HG03175 (cell line): Measurements from ENCODE around the gene ZNF598.
A peak's percentile ranks its signal among the peaks of the same experiment; 100 is the strongest.
"Not testable (repeated sequence)": the region's sequence is repeated elsewhere in the genome, so short reads cannot be mapped to it uniquely, and the experiment has no call there.

Experiments used
- ATAC-seq: cut with Tn5 transposase; IDR thresholded peaks from one replicate; pipeline ENCODE4 v1.9.1; 2021; ENCODE audit warnings: mild to moderate bottlenecking, moderate library complexity; ENCODE audit not compliant: unreplicated experiment

ZNF598 gene

GRCh38 chr16:1960665-1961630 is 48.7 kb downstream of the ZNF598 start:
- ATAC-seq = no peak

GRCh38 chr16:1959269-1960039 is 50.2 kb downstream of the ZNF598 start, which contains the start of gene NDUFB10:
NDUFB10 (plus strand) TSS chr16:1959538; CDS start chr16:1959625, 87 bp downstream.
- peak; percentile 75 for ATAC-seq

- peak; percentile 11 for ATAC-seq
Measured at GRCh38 chr16:1958715-1959268, 50.8 kb downstream of the ZNF598 start.

GRCh38 chr16:1958143-1958491 is 51.5 kb downstream of the ZNF598 start:
- not testable (repeated sequence) for ATAC-seq

GRCh38 chr16:1957434-1958142 is 52.0 kb downstream of the ZNF598 start:
- not testable (repeated sequence) for ATAC-seq

- no peak for ATAC-seq
Measured at GRCh38 chr16:1953734-1954133, 55.9 kb downstream of the ZNF598 start.

GRCh38 chr16:1950559-1950958 is 59.1 kb downstream of the ZNF598 start:
- no peak for ATAC-seq

GRCh38 chr16:1950047-1950446 is 59.6 kb downstream of the ZNF598 start:
- no peak for ATAC-seq

GRCh38 chr16:1949507-1949906 is 60.1 kb downstream of the ZNF598 start:
- no peak for ATAC-seq
